Measurements from ENCODE around the gene CDK1. TPM values are rescaled to one million over a fixed set of nuclear protein-coding genes. Genes with fewer than 3 reads are reported as not detected.
"Not testable (repeated sequence)": the region's sequence is repeated elsewhere in the genome, so short reads cannot be mapped to it uniquely, and the experiment has no call there.

Gene CDK1
- total RNA-seq, 4 donors from 2014 or later: 1.8 to 5.9 (median 3.2) TPM

DNA sequence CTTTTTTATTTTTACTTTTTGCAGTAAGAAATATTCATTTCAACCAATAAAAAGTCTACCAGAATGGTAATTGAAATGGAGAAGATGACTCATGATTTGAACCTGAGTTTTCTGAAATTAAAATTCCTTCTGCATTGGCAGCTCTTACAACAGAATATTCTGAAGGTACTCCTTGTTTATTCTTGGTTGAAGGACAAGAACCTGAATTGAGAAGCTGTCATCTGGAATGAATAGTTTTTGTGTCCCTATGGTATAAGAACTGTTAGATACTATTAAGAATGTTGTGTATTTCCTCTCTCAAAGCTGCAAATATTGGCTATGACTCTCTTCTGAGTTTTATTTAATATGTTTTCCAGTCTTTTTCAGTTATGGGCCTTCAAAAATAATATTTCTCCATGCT is 56.1 kb downstream of the CDK1 start:
- intact Hi-C loops (cut with DNase I): no loop called here

GRCh38 chr10:60835049-60835448 is 56.8 kb downstream of the CDK1 start:
- intact Hi-C loops (cut with DNase I): no loop called here
- H3K27ac ChIP-seq: no peak overlapping the region
- no peak overlapping the region for H3K4me3 ChIP-seq (replicated peaks in 1 of 3)
- H3K27me3 ChIP-seq: no peaks in the 10 kb centered on the region
- no peak for DNase-seq
- H3K9me3 ChIP-seq: no peaks in the 10 kb centered on the region
- no peaks in the 10 kb centered on the region for H3K36me3 ChIP-seq
- TF ChIP-seq, protein P1, sequence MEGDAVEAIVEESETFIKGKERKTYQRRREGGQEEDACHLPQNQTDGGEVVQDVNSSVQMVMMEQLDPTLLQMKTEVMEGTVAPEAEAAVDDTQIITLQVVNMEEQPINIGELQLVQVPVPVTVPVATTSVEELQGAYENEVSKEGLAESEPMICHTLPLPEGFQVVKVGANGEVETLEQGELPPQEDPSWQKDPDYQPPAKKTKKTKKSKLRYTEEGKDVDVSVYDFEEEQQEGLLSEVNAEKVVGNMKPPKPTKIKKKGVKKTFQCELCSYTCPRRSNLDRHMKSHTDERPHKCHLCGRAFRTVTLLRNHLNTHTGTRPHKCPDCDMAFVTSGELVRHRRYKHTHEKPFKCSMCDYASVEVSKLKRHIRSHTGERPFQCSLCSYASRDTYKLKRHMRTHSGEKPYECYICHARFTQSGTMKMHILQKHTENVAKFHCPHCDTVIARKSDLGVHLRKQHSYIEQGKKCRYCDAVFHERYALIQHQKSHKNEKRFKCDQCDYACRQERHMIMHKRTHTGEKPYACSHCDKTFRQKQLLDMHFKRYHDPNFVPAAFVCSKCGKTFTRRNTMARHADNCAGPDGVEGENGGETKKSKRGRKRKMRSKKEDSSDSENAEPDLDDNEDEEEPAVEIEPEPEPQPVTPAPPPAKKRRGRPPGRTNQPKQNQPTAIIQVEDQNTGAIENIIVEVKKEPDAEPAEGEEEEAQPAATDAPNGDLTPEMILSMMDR (IDR thresholded peaks at IDR 0.05): no peak
- no peak for TF ChIP-seq POLR2A (IDR thresholded peaks at IDR 0.05)
- H3K4me1 ChIP-seq: no peaks in the 10 kb centered on the region
- 83 to 94% methylated on average over 2 of the region's 2 CpGs for WGBS, 2 donors

More for the DNA sequence above, 56.1 kb downstream of the CDK1 start:
- Histone ChIP-seq H3K36me3 (no peaks in the 10 kb centered on the region), H3K4me3 (replicated peaks in 1 of 3) (no peak overlapping the region), H3K27ac (no peak overlapping the region), H3K4me1 (no peaks in the 10 kb centered on the region), H3K9me3 (no peaks in the 10 kb centered on the region), H3K27me3 (no peaks in the 10 kb centered on the region)
- no peak for TF ChIP-seq POLR2A (IDR thresholded peaks at IDR 0.05)
- TF ChIP-seq, protein P1 (IDR thresholded peaks at IDR 0.05): no peak
- DNase-seq: no peak

DNA sequence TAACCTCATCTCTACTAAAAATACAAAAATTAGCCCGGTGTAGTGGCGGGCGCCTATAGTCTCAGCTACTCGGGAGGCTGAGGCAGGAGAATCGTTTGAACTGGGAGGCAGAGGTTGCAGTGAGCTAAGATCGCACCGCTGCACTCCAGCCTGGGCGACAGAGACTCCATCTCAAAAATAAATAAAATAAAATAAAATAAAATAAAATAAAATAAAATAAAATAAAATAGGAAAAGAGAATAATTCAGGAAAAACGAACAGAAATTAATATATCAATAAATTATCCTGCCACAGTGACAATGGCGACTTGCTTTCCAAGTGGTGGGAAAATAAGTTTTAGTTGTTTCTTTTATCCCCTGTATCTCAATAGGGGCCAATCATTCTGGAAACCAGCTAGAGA is 62.9 kb downstream of the CDK1 start:
- DNase-seq; H3K36me3 ChIP-seq; H3K27me3 ChIP-seq; H3K4me3 ChIP-seq (replicated peaks in 1 of 3); H3K4me1 ChIP-seq; H3K27ac ChIP-seq; intact Hi-C loops (cut with DNase I); H3K9me3 ChIP-seq: not testable (repeated sequence)
- WGBS, 2 donors: 95 to 96% methylated on average over 10 of the region's 10 CpGs

DNA sequence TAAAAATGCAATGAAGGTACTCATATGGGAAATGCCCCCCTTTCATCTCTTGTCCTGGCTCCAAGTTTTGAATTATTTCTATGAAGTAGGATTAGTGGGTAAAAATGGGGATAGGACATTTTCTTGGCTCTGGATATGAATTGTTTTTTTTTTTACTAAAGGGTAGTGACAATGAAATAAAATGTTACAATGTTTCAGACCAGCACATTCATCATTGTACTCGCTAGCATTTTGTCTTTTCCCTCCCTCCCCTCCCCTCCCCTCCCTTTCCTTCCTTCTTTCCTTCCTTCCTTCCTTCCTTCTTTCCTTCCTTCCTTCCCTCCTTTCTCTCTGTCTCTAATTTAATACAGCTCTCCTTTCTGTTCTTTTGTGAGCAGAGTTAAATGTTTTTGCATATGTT is 64.4 kb downstream of the CDK1 start:
- intact Hi-C loops (cut with DNase I): no loop called here
- Histone ChIP-seq H3K9me3 (no peaks in the 10 kb centered on the region), H3K36me3 (no peaks in the 10 kb centered on the region), H3K4me3 (replicated peaks in 1 of 3) (no peak overlapping the region), H3K27me3 (no peaks in the 10 kb centered on the region), H3K4me1 (no peaks in the 10 kb centered on the region), H3K27ac (no peak overlapping the region)
- DNase-seq: no peak
- TF ChIP-seq POLR2A (IDR thresholded peaks at IDR 0.05): no peak
- TF ChIP-seq, protein P1 (IDR thresholded peaks at IDR 0.05): no peak
- 85 to 92% methylated on average over 1 of the region's 1 CpG for WGBS, 2 donors

Other genes starting within 250 kb of the CDK1 start
- 10 to 100 TPM in 2 of 4 donors, 1 to 10 TPM in 2; 6.8 to 10.5 (median 9.1) TPM for gene RHOBTB1, start 165.7 kb downstream of the CDK1 start, total RNA-seq

Data from thyroid gland (tissue), 4 donors.